HCT116 (cell line): Measurements from ENCODE around the gene GLMP. TPM values are rescaled to one million over a fixed set of nuclear protein-coding genes. Genes with fewer than 3 reads are reported as not detected.

ENCODE experiments used
- ATAC-seq: fragments of 200-7000 bp; cut with Tn5 transposase; 2 replicates; pipeline ENCODE4 v1.9.1; 2020; ENCODE audit warnings: mild to moderate bottlenecking, moderate library complexity
- BruUV-seq: library from RNA; stranded (reverse); fragments of 400-500 nt; replicated peaks from 2 replicates; lab custom pipeline; 2021; lab: Mats Ljungman, UMichigan
- CTCF ChIA-PET: fragments of 300-600 bp; sonication (Branson Sonifier 250); formaldehyde crosslinking; loops from one replicate; lab custom pipeline; 2021; ENCODE audit warnings: antibody characterized with exemption; lab: Charles Lee
- POLR2A ChIA-PET: fragments of 300-600, 350-600 bp; sonication (Branson Sonifier 250); formaldehyde crosslinking; loops from one replicate; lab custom pipeline; 2021; ENCODE audit warnings: antibody characterized with exemption; lab: Charles Lee
- RAD21 ChIA-PET, 2 experiments: fragments of 300-600 bp; sonication (Branson Sonifier 250); formaldehyde crosslinking; loops; one replicate each; lab custom pipeline; 2023; ENCODE audit warnings: low total read pairs in 2 of 2; ENCODE audit not compliant: uncharacterized antibody in 2 of 2, unreplicated experiment in 2 of 2, low non-redundant PET in 1 of 2; lab: Charles Lee
- DNase-seq: peaks from one replicate; pipeline ENCODE4 v3.0.0-alpha.2; 2010; ENCODE audit warnings: low read depth, low spot score
- H2AFZ ChIP-seq: fragments of 200-600 bp; shearing (Covaris generic), sonication (generic); 2 replicates; pipeline ENCODE4 v1.6.1; 2017; ENCODE audit warnings: low read depth, mixed run types, mixed read lengths, antibody characterized with exemption, low read length; ENCODE audit not compliant: poor library complexity, severe bottlenecking
- H3K27ac ChIP-seq: 2 replicates; pipeline ENCODE4 v1.5.1; 2012; ENCODE audit warnings: low read depth, low read length
- H3K27me3 ChIP-seq: fragments of 200-600 bp; sonication (generic); 2 replicates; pipeline ENCODE4 v1.6.1; 2016; ENCODE audit warnings: mixed run types, low read length, mixed read lengths; ENCODE audit not compliant: insufficient read depth
- H3K36me3 ChIP-seq, 2 experiments: fragments of 200-500 bp in 1 of 2; fragments of 200-600 bp in 1 of 2; sonication (Bioruptor generic) in 1 of 2; sonication (generic) in 1 of 2; 2 replicates each; pipeline versions ENCODE4 v1.5.1 to v1.6.1; 2014 to 2016; ENCODE audit warnings: low read length in 2 of 2, inconsistent platforms in 1 of 2, mixed read lengths in 1 of 2, mixed run types in 1 of 2; ENCODE audit not compliant: insufficient read depth in 2 of 2, control insufficient read depth in 1 of 2
- H3K4me1 ChIP-seq, 2 experiments: fragments of 200-600 bp in 1 of 2; sonication (generic) in 1 of 2; 2 replicates each; pipeline versions ENCODE4 v1.5.1 to v1.6.1; 2012 to 2017; ENCODE audit warnings: low read length in 2 of 2, inconsistent platforms in 1 of 2, mild to moderate bottlenecking in 1 of 2, mixed read lengths in 1 of 2, mixed run types in 1 of 2, moderate library complexity in 1 of 2; ENCODE audit not compliant: insufficient read depth in 2 of 2, control insufficient read depth in 1 of 2
- H3K4me2 ChIP-seq: fragments of 200-600 bp; sonication (generic); 2 replicates; pipeline ENCODE4 v1.6.1; 2017; ENCODE audit warnings: mixed run types, low read length, mixed read lengths
- H3K4me3 ChIP-seq, 2 experiments: fragments of 200-600 bp in 1 of 2; sonication (generic) in 1 of 2; replicated peaks in 1 of 2; 2 replicates each; pipeline ENCODE4 v1.5.1; 2011 to 2016; ENCODE audit warnings: low read length in 2 of 2, control low read depth in 1 of 2, low read depth in 1 of 2, mild to moderate bottlenecking in 1 of 2, mixed read lengths in 1 of 2, mixed run types in 1 of 2
- H3K79me2 ChIP-seq: fragments of 200-600 bp; sonication (generic); 2 replicates; pipeline ENCODE4 v1.6.1; 2017; ENCODE audit warnings: mild to moderate bottlenecking, mixed run types, low read length, moderate library complexity, mixed read lengths; ENCODE audit not compliant: insufficient read depth
- H3K9ac ChIP-seq: fragments of 200-600 bp; sonication (generic); 2 replicates; pipeline ENCODE4 v1.6.1; 2016; ENCODE audit warnings: low read length, mixed read lengths
- H3K9me2 ChIP-seq: fragments of 200-600 bp; sonication (generic), shearing (Covaris generic); 2 replicates; pipeline ENCODE4 v1.6.1; 2017; ENCODE audit warnings: mixed run types, mild to moderate bottlenecking, moderate library complexity; ENCODE audit not compliant: insufficient read depth
- H3K9me3 ChIP-seq, 2 experiments: fragments of 200-500 bp in 1 of 2; fragments of 200-600 bp in 1 of 2; sonication (Bioruptor generic) in 1 of 2; sonication (generic) in 1 of 2; 2 replicates each; pipeline ENCODE4 v1.6.1; 2014 to 2017; ENCODE audit warnings: low read length in 2 of 2, mixed read lengths in 2 of 2, inconsistent platforms in 1 of 2, low read depth in 1 of 2, mild to moderate bottlenecking in 1 of 2, mixed run types in 1 of 2, moderate library complexity in 1 of 2; ENCODE audit not compliant: control insufficient read depth in 1 of 2, insufficient read depth in 1 of 2
- H4K20me1 ChIP-seq: fragments of 200-600 bp; sonication (generic), shearing (Covaris generic); 2 replicates; pipeline ENCODE4 v1.6.1; 2017; ENCODE audit warnings: mixed run types, mild to moderate bottlenecking, moderate library complexity; ENCODE audit not compliant: insufficient read depth
- CBX3 ChIP-seq: IDR thresholded peaks from 2 replicates; pipeline ENCODE4 v1.6.1; 2012; ENCODE audit warnings: low read depth
- CEBPB ChIP-seq: IDR thresholded peaks from 2 replicates; pipeline ENCODE4 v1.6.1; 2012; ENCODE audit warnings: low read depth
- CTCF ChIP-seq, 3 experiments: fragments of 200-600 bp in 1 of 3; sonication (generic) in 1 of 3; IDR thresholded peaks in 2 of 3; conservative IDR thresholded peaks in 1 of 3; 2 replicates each; pipeline ENCODE4 v1.5.1; 2012 to 2017; ENCODE audit warnings: low read depth in 2 of 3, low read length in 2 of 3, antibody characterized with exemption in 1 of 3, borderline replicate concordance in 1 of 3, control low read depth in 1 of 3, mild to moderate bottlenecking in 1 of 3, mixed read lengths in 1 of 3, mixed run types in 1 of 3, moderate library complexity in 1 of 3; ENCODE audit not compliant: insufficient read depth in 1 of 3
- EGR1 ChIP-seq: IDR thresholded peaks from 2 replicates; pipeline ENCODE4 v1.6.1; 2012; ENCODE audit warnings: low read depth
- ELF1 ChIP-seq: IDR thresholded peaks from 2 replicates; pipeline ENCODE4 v1.6.1; 2012; ENCODE audit warnings: low read depth, borderline replicate concordance
- EZH2phosphoT487 ChIP-seq: fragments of 200-600 bp; IDR thresholded peaks from 2 replicates; pipeline ENCODE4 v1.6.1; 2018; ENCODE audit warnings: antibody characterized with exemption, borderline replicate concordance
- JUND ChIP-seq: IDR thresholded peaks from 2 replicates; pipeline ENCODE4 v1.6.1; 2012
- POLR2AphosphoS5 ChIP-seq: IDR thresholded peaks from 2 replicates; pipeline ENCODE4 v1.6.1; 2011; ENCODE audit warnings: mild to moderate bottlenecking, low read depth, low read length, moderate library complexity
- RAD21 ChIP-seq: IDR thresholded peaks from 2 replicates; pipeline ENCODE4 v1.6.1; 2012; ENCODE audit warnings: low read depth, mild to moderate bottlenecking
- SIN3A ChIP-seq: IDR thresholded peaks from 2 replicates; pipeline ENCODE4 v1.6.1; 2012; ENCODE audit warnings: low read depth
- SRF ChIP-seq: IDR thresholded peaks from 2 replicates; pipeline ENCODE4 v1.6.1; 2012; ENCODE audit warnings: low read depth
- YY1 ChIP-seq: IDR thresholded peaks from 2 replicates; pipeline ENCODE4 v1.6.1; 2011; ENCODE audit warnings: low read length, low read depth, moderate library complexity, mild to moderate bottlenecking; ENCODE audit not compliant: insufficient replicate concordance; ENCODE audit errors: extremely low read depth
- ZFX ChIP-seq: fragments of 450-650 bp; IDR thresholded peaks from 2 replicates; pipeline ENCODE4 v1.6.1; 2017
- ZNF274 ChIP-seq: fragments of 200-500 bp; sonication (Bioruptor generic); IDR thresholded peaks from 2 replicates; pipeline ENCODE4 v1.6.1; 2014; ENCODE audit warnings: mild to moderate bottlenecking, low read depth, low read length, inconsistent platforms
- intact Hi-C: fragments of 100-400 bp; cut with micrococcal nuclease; formaldehyde crosslinking; loops from 2 replicates; pipeline ENCODE4 v1.10.0; 2022
- total RNA-seq: library from RNA; stranded (reverse); gene quantifications from one replicate; pipeline ENCODE4 v1.2.1, GENCODE V29; 2021; ENCODE audit not compliant: unreplicated experiment

The GLMP gene
- total RNA-seq, 1 experiment from 2014 or later: 27.8 TPM

DNA sequence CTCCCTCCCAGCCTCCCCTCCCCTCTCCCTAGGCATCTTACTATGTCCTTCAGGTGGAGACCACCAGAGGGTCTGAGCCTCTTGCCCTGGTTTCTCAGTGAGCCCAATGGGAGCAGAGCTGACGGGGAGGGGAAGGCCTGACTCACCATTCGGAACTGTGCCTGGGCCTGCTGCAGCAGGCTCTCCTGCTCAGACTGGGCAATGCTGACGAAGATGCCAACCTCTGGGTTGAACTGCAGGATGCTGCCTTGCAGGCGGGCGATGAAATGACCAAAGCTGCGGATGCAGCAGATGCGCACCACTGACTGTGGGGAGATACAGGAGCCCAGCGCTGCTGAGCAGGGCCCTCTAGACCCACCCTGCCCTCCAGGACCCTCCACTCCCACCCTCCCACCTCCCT lies 36.6 kb downstream of the GLMP start:
- Histone ChIP-seq H2AFZ (no peak overlapping the region), H3K4me1 (peaks cover 0 to 16% of the 10 kb centered on the region in 2 experiments; a peak in 2 of 4 replicates), H3K9me3 (no peaks in the 10 kb centered on the region), H3K4me2 (no peak overlapping the region), H3K9ac (no peak overlapping the region), H4K20me1 (no peaks in the 10 kb centered on the region; the same call in 1 of the 2 replicates), H3K9me2 (no peaks in the 10 kb centered on the region), H3K79me2 (peaks cover 6% of the 10 kb centered on the region; the same call in 1 of the 2 replicates), H3K4me3 (no peak overlapping the region), H3K36me3 (peaks cover 65% of the 10 kb centered on the region in 2 experiments), H3K27ac (no peak overlapping the region), H3K27me3 (no peaks in the 10 kb centered on the region)
- CTCF ChIA-PET: no interaction called here
- BruUV-seq: no TSS peak
- ATAC-seq: no peak
- DNase-seq: no peak
- RAD21 ChIA-PET: no interaction called here
- TF ChIP-seq SRF: no peak
- no peak for TF ChIP-seq EZH2phosphoT487
- TF ChIP-seq EGR1: no peak
- TF ChIP-seq ZNF274: no peak
- no peak for TF ChIP-seq JUND
- TF ChIP-seq CEBPB: no peak
- no peak for TF ChIP-seq ZFX
- TF ChIP-seq RAD21: no peak
- no peak for TF ChIP-seq CBX3
- no peak for TF ChIP-seq CTCF (IDR thresholded peaks at IDR 0.05 in 2 of 3, conservative IDR thresholded peaks at IDR 0.05 in 1 of 3; ENCODE audit: borderline replicate concordance in 1 of 3, insufficient read depth in 1 of 3, low read depth in 2 of 3, low read length in 2 of 3)
- no peak for TF ChIP-seq SIN3A
- no peak for TF ChIP-seq POLR2AphosphoS5
- no peak for TF ChIP-seq ELF1
- TF ChIP-seq YY1: no peak
- intact Hi-C loops: no loop called here
- POLR2A ChIA-PET: no interaction called here
